K562 (cell line): ENCODE results near the gene NUP85. TPM values are rescaled to one million over a fixed set of nuclear protein-coding genes. Genes with fewer than 3 reads are reported as not detected.

Experiments used
- ARID1B ChIP-seq: fragments of 450-650 bp; IDR thresholded peaks from 2 replicates; pipeline ENCODE4 v1.6.1; 2016; ENCODE audit warnings: antibody characterized with exemption, mild to moderate bottlenecking, inconsistent platforms
- CREB3L1 ChIP-seq: fragments of 450-650 bp; IDR thresholded peaks from 2 replicates; pipeline ENCODE4 v1.6.1; 2014; ENCODE audit warnings: low read depth, mild to moderate bottlenecking, moderate library complexity, borderline replicate concordance
- E2F1 ChIP-seq: sonication (generic); formaldehyde crosslinking; IDR thresholded peaks from 2 replicates; pipeline ENCODE4 v1.8.1; 2023; ENCODE audit warnings: mild to moderate bottlenecking, missing genetic modification reagents, moderate library complexity
- EP400 ChIP-seq: fragments of 450-650 bp; IDR thresholded peaks from 2 replicates; pipeline ENCODE4 v1.6.1; 2017; ENCODE audit warnings: antibody characterized with exemption, mild to moderate bottlenecking, moderate library complexity
- PHF21A ChIP-seq: fragments of 450-650 bp; IDR thresholded peaks from 2 replicates; pipeline ENCODE4 v1.6.1; 2017; ENCODE audit warnings: low read depth, borderline replicate concordance
- PML ChIP-seq: IDR thresholded peaks from 2 replicates; pipeline ENCODE4 v1.6.1; 2012; ENCODE audit warnings: low read length, inconsistent platforms
- POLR2H ChIP-seq: IDR thresholded peaks from 2 replicates; pipeline ENCODE4 v1.6.1; 2016; ENCODE audit warnings: missing genetic modification characterization, low read depth, mild to moderate bottlenecking, control low read depth, missing compliant biosample characterization, moderate library complexity
- RREB1 ChIP-seq: fragments of 250-450 bp; sonication (Bioruptor Pico); IDR thresholded peaks from 2 replicates; pipeline ENCODE4 v1.4.0; 2020
- SUPT5H ChIP-seq: fragments of 450-650 bp; IDR thresholded peaks from 2 replicates; pipeline ENCODE4 v1.6.1; 2016
- TBL1XR1 ChIP-seq, 2 experiments: IDR thresholded peaks; 2 replicates each; pipeline ENCODE4 v1.6.1; 2012; ENCODE audit warnings: improper control_type of control experiment in 2 of 2, low read length in 2 of 2, mild to moderate bottlenecking in 1 of 2
- ZHX1 ChIP-seq: fragments of 150-350 bp; conservative IDR thresholded peaks from 2 replicates; pipeline ENCODE4 v1.6.1; 2014; ENCODE audit warnings: low read length
- polyA plus RNA-seq, 8 experiments: library from polyadenylated mRNA; depleted of rRNA in 4 of 8; stranded (reverse) in 5 of 8; unstranded in 3 of 8; fragments of >200 nt; fragmentation: Nextera tagmentation in 2 of 8; fragmentation: Illumina TruSeq in 1 of 8; extraction: Ambion mirVana in 2 of 8; extraction: Trizol in 1 of 8; gene quantifications; 2 replicates each; pipeline versions ENCODE4 v1.2.1 to v1.2.3, GENCODE V29; 2011 to 2014; ENCODE audit warnings: inconsistent platforms in 1 of 8, missing spikeins in 1 of 8
- total RNA-seq, 7 experiments: library from RNA; depleted of rRNA in 6 of 7; stranded (reverse); fragments of >200 nt in 6 of 7; fragmentation: Illumina TruSeq in 2 of 7; extraction: Trizol in 2 of 7; gene quantifications; 2 replicates each; pipeline versions ENCODE4 v1.2.1 to v1.2.3, GENCODE V29; 2011 to 2021; ENCODE audit warnings: low replicate concordance in 1 of 7

The NUP85 gene
- total and polyA plus RNA-seq, 9 of the 15 experiments (the other 6 are each of a cell fraction or from before 2014, with no cell fraction given) = 50.2 to 177 (median 110) TPM

- TF ChIP-seq ARID1B = 0 out of 2 replicates have a peak, but pooled peaks have one; percentile 37
- peak; percentile 87 for TF ChIP-seq E2F1
- TF ChIP-seq CREB3L1 = peak; percentile 45; the same call in 1 of the 2 replicates
- TF ChIP-seq ZHX1 = 0 out of 2 replicates have a peak, but pooled peaks have one; percentile 3
- peak; percentile 60 for TF ChIP-seq PML
- peak; percentile 92 for TF ChIP-seq EP400
- peak; percentile 70 for TF ChIP-seq PHF21A
- TF ChIP-seq SUPT5H = peak; percentile 92
- TF ChIP-seq POLR2H (tag) = peak; percentile 94
- no peak for TF ChIP-seq RREB1 (CRISPR knock-in tag)
- peak in 1 of 2 experiments; percentile 32; a peak in 1 of 4 replicates for TF ChIP-seq TBL1XR1 (IDR thresholded peaks at IDR 0.05; ENCODE audit: low read length in 2 of 2)
Measured at GRCh38 chr17:75205037-75205792, at the start of gene NUP85 (continued).
